Thyroid gland (tissue), 4 donors: ENCODE data around the gene LXN. TPM values are rescaled to one million over a fixed set of nuclear protein-coding genes. Genes with fewer than 3 reads are reported as not detected.

ENCODE experiments used
- DNase-seq, 2 donors: peaks; one replicate each; pipeline ENCODE4 v3.0.0-alpha.2; 2019
- H3K27ac ChIP-seq, 3 donors: fragments of 200-600 bp; sonication (generic); 1 replicate in 2 of 3; 2 replicates in 1 of 3; pipeline ENCODE4 v1.5.1; 2016 to 2019; ENCODE audit warnings: mild to moderate bottlenecking in 1 of 3, moderate library complexity in 1 of 3
- H3K27me3 ChIP-seq: fragments of 200-600 bp; sonication (generic); one replicate; pipeline ENCODE4 v1.5.1; 2019
- H3K36me3 ChIP-seq, 2 donors: fragments of 200-600 bp; sonication (generic); one replicate each; pipeline ENCODE4 v1.5.1; 2016 to 2019
- H3K4me1 ChIP-seq, 2 donors: fragments of 200-600 bp; sonication (generic); one replicate each; pipeline ENCODE4 v1.5.1; 2017 to 2019
- H3K4me3 ChIP-seq, 3 donors: fragments of 200-600 bp; sonication (generic); replicated peaks in 1 of 3; 1 replicate in 2 of 3; 2 replicates in 1 of 3; pipeline ENCODE4 v1.5.1; 2016; ENCODE audit warnings: mild to moderate bottlenecking in 1 of 3
- H3K9me3 ChIP-seq: fragments of 200-600 bp; sonication (generic); one replicate; pipeline ENCODE4 v1.5.1; 2017
- POLR2A ChIP-seq, 2 donors: fragments of 450-650 bp; IDR thresholded peaks; one replicate each; pipeline ENCODE4 v1.6.1; 2017; ENCODE audit warnings: antibody characterized with exemption in 2 of 2, mild to moderate bottlenecking in 2 of 2, moderate library complexity in 1 of 2
- WGBS, 2 donors: methylation state at CpG; one replicate each; pipeline ENCODE4 v1.1.5; 2017; 5-methylcytosine and 5-hydroxymethylcytosine counted together
- intact Hi-C: fragments of 100-400 bp; cut with DNase I; formaldehyde crosslinking; loops from one replicate; pipeline ENCODE4 v1.15.1; 2023
- small RNA-seq: library from RNA; depleted of rRNA; stranded (forward); fragments of <200 nt; gene quantifications from one replicate; pipeline ENCODE3, GENCODE V24; 2016
- total RNA-seq, 4 donors: library from RNA; depleted of rRNA; stranded (reverse); fragments of >200 nt; gene quantifications; one replicate each; pipeline ENCODE4 v1.2.3, GENCODE V29; 2016
- TF ChIP-seq, protein P1 (sequence below), 6 experiments: fragments of 200-600 bp in 3 of 6; fragments of 450-650 bp in 3 of 6; sonication (generic) in 3 of 6; IDR thresholded peaks; one replicate each; pipeline ENCODE4 v1.5.1; 2016 to 2019; ENCODE audit warnings: antibody characterized with exemption in 6 of 6, mild to moderate bottlenecking in 2 of 6, inconsistent platforms in 1 of 6, moderate library complexity in 1 of 6

Gene LXN
- total RNA-seq, 4 donors from 2014 or later: 16.8 to 42.3 (median 22.7) TPM

DNA sequence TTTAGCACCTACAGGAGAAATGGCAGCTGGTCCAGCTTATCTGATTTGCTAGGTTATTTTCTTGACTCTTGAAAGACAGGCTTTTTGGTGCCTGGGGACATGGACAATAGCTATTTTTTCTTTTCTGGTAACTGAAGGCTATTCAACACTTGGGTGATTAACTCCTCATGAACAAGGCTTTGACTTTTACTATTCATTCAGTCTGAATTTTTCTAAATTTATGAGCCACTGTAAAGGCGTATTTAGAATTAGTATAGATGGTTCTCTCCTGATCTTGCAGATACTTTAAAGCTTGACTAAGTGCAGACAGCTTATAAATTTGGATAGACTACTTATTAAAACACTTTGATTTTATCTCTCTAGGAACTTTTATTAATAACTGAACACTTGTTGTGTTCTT lies 46.6 kb downstream of the LXN start:
- no peak for DNase-seq
- 0 to 95% methylated on average over 1 of the region's 1 CpG for WGBS, 2 donors
- Histone ChIP-seq H3K9me3 (no peaks in the 10 kb centered on the region), H3K27ac (no peak overlapping the region), H3K4me1 (no peaks in the 10 kb centered on the region), H3K27me3 (no peaks in the 10 kb centered on the region), H3K4me3 (no peak overlapping the region), H3K36me3 (no peaks in the 10 kb centered on the region)
- no peak for TF ChIP-seq POLR2A (IDR thresholded peaks at IDR 0.05)
- TF ChIP-seq, protein P1, sequence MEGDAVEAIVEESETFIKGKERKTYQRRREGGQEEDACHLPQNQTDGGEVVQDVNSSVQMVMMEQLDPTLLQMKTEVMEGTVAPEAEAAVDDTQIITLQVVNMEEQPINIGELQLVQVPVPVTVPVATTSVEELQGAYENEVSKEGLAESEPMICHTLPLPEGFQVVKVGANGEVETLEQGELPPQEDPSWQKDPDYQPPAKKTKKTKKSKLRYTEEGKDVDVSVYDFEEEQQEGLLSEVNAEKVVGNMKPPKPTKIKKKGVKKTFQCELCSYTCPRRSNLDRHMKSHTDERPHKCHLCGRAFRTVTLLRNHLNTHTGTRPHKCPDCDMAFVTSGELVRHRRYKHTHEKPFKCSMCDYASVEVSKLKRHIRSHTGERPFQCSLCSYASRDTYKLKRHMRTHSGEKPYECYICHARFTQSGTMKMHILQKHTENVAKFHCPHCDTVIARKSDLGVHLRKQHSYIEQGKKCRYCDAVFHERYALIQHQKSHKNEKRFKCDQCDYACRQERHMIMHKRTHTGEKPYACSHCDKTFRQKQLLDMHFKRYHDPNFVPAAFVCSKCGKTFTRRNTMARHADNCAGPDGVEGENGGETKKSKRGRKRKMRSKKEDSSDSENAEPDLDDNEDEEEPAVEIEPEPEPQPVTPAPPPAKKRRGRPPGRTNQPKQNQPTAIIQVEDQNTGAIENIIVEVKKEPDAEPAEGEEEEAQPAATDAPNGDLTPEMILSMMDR (IDR thresholded peaks at IDR 0.05): no peak
- intact Hi-C loops: no loop called here

DNA sequence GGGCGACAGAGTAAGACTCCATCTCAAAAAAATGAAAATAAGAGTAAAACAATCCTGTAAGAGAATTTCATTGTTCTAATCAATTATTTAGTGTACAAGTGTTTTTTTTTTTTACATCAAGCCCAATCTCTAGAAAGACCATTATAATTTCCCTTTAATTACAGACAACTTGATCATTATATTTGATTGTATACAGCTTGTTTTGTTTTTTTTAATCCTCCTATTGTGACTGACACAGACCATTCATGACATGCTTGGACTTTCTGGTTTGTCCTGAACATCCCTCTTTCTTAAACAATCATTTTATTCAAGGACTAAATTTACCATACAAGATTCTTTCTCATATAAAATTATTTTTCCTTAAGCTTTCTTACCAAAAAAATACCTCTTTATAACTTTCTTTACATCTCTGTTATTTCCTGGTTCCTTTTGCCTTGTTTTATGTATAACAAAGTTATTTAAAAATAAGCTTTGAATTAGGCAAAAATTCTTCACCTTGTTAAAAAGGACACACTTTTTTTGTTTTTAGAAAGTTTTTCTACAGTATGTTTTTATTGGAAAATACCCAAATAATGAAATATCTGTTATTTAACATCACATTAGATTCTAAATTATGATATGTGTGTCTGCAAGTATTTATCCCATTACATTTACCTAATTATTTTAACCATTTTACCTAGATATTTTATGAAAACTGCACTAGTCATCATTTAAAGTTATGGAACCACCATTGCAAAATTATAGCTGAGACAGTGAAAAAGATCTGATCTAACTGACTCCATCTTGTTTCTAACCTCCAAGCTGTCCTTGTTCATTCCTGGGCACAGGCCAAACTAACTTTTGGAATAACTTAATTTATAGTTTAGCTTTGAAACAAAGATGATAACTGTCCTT lies 54.2 kb downstream of the LXN start:
- H3K27me3 ChIP-seq: no peaks in the 10 kb centered on the region
- H3K27ac ChIP-seq: no peak overlapping the region
- no peak overlapping the region for H3K4me3 ChIP-seq
- no peaks in the 10 kb centered on the region for H3K36me3 ChIP-seq
- TF ChIP-seq, protein P1 (IDR thresholded peaks at IDR 0.05): no peak
- TF ChIP-seq POLR2A (IDR thresholded peaks at IDR 0.05): no peak
- DNase-seq: no peak
- no peaks in the 10 kb centered on the region for H3K4me1 ChIP-seq
- intact Hi-C loops: no loop called here
- no peaks in the 10 kb centered on the region for H3K9me3 ChIP-seq
- 61 to 66% methylated on average over 1 of the region's 1 CpG for WGBS, 2 donors

Small RNA genes lying within 50 kb of the gene (small RNA-seq; reads per million reads assigned to genes)
- gene AC025033.1 (not detected), gene AC080013.6 (not detected)

Other genes starting within 250 kb of the LXN start
- gene MLF1, start 101.5 kb downstream of the LXN start, total RNA-seq: 10 to 100 TPM; 11.2 to 22.8 (median 15.4) TPM
- gene GFM1, start 28.1 kb downstream of the LXN start, total RNA-seq: 10 to 100 TPM; 62.3 to 96.1 (median 66.1) TPM
- 100 to 1,000 TPM in 1 of 4 donors, 10 to 100 TPM in 1, 1 to 10 TPM in 2; 4.8 to 394 (median 21.4) TPM for gene RARRES1, start 59.8 kb upstream of the LXN start, total RNA-seq
- 100 to 1,000 TPM in 2 of 4 donors, 10 to 100 TPM in 2; 86.6 to 136 (median 96.2) TPM for gene MFSD1, start 129.4 kb upstream of the LXN start, total RNA-seq